ENCODE results near the gene CAND1. TPM values are rescaled to one million over a fixed set of nuclear protein-coding genes. Genes with fewer than 3 reads are reported as not detected.

Gene CAND1
- total RNA-seq, 1 experiment from 2014 or later, result 236 TPM

GRCh38 chr12:67356380-67356774, 87.2 kb downstream of the CAND1 start:
- peaks cover 22% of the 10 kb centered on the region for H3K4me1 Mint-ChIP-seq
- CTCF ChIA-PET, result interaction anchor here (0.5 to 6.4 kb wide), 68 partner anchors 11 to 1856 kb away, joined by 3 to 84 read pairs (median 4); partner anchors contain the start of gene IL22
- DNase-seq (ENCODE audit: low spot score) (no peak), ATAC-seq (no peak)
- TF ChIP-seq, protein P1, sequence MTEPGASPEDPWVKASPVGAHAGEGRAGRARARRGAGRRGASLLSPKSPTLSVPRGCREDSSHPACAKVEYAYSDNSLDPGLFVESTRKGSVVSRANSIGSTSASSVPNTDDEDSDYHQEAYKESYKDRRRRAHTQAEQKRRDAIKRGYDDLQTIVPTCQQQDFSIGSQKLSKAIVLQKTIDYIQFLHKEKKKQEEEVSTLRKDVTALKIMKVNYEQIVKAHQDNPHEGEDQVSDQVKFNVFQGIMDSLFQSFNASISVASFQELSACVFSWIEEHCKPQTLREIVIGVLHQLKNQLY (CRISPR knock-in tag; IDR thresholded peaks at IDR 0.05), result no peak
- TF ChIP-seq, protein P2, sequence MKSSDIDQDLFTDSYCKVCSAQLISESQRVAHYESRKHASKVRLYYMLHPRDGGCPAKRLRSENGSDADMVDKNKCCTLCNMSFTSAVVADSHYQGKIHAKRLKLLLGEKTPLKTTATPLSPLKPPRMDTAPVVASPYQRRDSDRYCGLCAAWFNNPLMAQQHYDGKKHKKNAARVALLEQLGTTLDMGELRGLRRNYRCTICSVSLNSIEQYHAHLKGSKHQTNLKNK (CRISPR knock-in tag; IDR thresholded peaks at IDR 0.05), result no peak
- TF ChIP-seq CREB1 (CRISPR knock-in tag; IDR thresholded peaks at IDR 0.05) (no peak), ZNF232 (CRISPR knock-in tag; IDR thresholded peaks at IDR 0.05) (no peak), ATF1 (CRISPR knock-in tag; IDR thresholded peaks at IDR 0.05) (no peak), KAT7 (CRISPR knock-in tag; IDR thresholded peaks at IDR 0.05; ENCODE audit: borderline replicate concordance) (no peak), ESRRA (CRISPR knock-in tag; IDR thresholded peaks at IDR 0.05; ENCODE audit: borderline replicate concordance) (no peak), IRF1 (CRISPR knock-in tag; IDR thresholded peaks at IDR 0.05) (no peak), USF1 (CRISPR knock-in tag; IDR thresholded peaks at IDR 0.05) (no peak), JAZF1 (CRISPR knock-in tag; IDR thresholded peaks at IDR 0.05) (no peak), SP1 (CRISPR knock-in tag; conservative IDR thresholded peaks at IDR 0.05) (no peak), ATF3 (CRISPR knock-in tag; conservative IDR thresholded peaks at IDR 0.05) (no peak), CBFB (CRISPR knock-in tag; IDR thresholded peaks at IDR 0.05; ENCODE audit: low read depth) (no peak), ATF6 (CRISPR knock-in tag; IDR thresholded peaks at IDR 0.05) (no peak), ETV6 (CRISPR knock-in tag; IDR thresholded peaks at IDR 0.05) (no peak), MXD4 (CRISPR knock-in tag; IDR thresholded peaks at IDR 0.05; ENCODE audit: borderline replicate concordance) (no peak), NFYB (CRISPR knock-in tag; conservative IDR thresholded peaks at IDR 0.05; ENCODE audit: low read depth) (no peak), TEAD4 (CRISPR knock-in tag; IDR thresholded peaks at IDR 0.05) (no peak)
- TF ChIP-seq, protein P3, sequence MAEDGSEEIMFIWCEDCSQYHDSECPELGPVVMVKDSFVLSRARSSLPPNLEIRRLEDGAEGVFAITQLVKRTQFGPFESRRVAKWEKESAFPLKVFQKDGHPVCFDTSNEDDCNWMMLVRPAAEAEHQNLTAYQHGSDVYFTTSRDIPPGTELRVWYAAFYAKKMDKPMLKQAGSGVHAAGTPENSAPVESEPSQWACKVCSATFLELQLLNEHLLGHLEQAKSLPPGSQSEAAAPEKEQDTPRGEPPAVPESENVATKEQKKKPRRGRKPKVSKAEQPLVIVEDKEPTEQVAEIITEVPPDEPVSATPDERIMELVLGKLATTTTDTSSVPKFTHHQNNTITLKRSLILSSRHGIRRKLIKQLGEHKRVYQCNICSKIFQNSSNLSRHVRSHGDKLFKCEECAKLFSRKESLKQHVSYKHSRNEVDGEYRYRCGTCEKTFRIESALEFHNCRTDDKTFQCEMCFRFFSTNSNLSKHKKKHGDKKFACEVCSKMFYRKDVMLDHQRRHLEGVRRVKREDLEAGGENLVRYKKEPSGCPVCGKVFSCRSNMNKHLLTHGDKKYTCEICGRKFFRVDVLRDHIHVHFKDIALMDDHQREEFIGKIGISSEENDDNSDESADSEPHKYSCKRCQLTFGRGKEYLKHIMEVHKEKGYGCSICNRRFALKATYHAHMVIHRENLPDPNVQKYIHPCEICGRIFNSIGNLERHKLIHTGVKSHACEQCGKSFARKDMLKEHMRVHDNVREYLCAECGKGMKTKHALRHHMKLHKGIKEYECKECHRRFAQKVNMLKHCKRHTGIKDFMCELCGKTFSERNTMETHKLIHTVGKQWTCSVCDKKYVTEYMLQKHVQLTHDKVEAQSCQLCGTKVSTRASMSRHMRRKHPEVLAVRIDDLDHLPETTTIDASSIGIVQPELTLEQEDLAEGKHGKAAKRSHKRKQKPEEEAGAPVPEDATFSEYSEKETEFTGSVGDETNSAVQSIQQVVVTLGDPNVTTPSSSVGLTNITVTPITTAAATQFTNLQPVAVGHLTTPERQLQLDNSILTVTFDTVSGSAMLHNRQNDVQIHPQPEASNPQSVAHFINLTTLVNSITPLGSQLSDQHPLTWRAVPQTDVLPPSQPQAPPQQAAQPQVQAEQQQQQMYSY (CRISPR knock-in tag; IDR thresholded peaks at IDR 0.05), result no peak
- TF ChIP-seq, protein P4, sequence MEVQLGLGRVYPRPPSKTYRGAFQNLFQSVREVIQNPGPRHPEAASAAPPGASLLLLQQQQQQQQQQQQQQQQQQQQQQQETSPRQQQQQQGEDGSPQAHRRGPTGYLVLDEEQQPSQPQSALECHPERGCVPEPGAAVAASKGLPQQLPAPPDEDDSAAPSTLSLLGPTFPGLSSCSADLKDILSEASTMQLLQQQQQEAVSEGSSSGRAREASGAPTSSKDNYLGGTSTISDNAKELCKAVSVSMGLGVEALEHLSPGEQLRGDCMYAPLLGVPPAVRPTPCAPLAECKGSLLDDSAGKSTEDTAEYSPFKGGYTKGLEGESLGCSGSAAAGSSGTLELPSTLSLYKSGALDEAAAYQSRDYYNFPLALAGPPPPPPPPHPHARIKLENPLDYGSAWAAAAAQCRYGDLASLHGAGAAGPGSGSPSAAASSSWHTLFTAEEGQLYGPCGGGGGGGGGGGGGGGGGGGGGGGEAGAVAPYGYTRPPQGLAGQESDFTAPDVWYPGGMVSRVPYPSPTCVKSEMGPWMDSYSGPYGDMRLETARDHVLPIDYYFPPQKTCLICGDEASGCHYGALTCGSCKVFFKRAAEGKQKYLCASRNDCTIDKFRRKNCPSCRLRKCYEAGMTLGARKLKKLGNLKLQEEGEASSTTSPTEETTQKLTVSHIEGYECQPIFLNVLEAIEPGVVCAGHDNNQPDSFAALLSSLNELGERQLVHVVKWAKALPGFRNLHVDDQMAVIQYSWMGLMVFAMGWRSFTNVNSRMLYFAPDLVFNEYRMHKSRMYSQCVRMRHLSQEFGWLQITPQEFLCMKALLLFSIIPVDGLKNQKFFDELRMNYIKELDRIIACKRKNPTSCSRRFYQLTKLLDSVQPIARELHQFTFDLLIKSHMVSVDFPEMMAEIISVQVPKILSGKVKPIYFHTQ (CRISPR knock-in tag; IDR thresholded peaks at IDR 0.05), result no peak
- H3K9me3 Mint-ChIP-seq, result peaks cover 9% of the 10 kb centered on the region
- no peak overlapping the region for H3K4me3 Mint-ChIP-seq
- H3K27ac Mint-ChIP-seq, result no peak overlapping the region
- POLR2A ChIA-PET, result interaction anchor here (0.6 to 1.0 kb wide), 3 partner anchors 20 to 792 kb away, joined by 3 to 5 read pairs (median 3); partner anchors contain the start of gene DYRK2
- H3K27me3 Mint-ChIP-seq (ENCODE audit: low read depth), result no peaks in the 10 kb centered on the region
- peaks cover 3% of the 10 kb centered on the region; the same call in 1 of the 2 replicates for H3K36me3 Mint-ChIP-seq

Data from WTC11 (cell line).